Measurements from ENCODE around the gene AFDN.

The AFDN gene

GRCh38 chr6:167956983-167957492 is 130.3 kb downstream of the AFDN start:
- Histone ChIP-seq H3K27me3 (ENCODE audit: insufficient read depth, low read length, poor library complexity) (no peaks in the 10 kb centered on the region), H3K36me3 (ENCODE audit: insufficient read depth, low read length) (no peaks in the 10 kb centered on the region), H2AFZ (ENCODE audit: low read depth, low read length) (no peak overlapping the region), H3K4me2 (ENCODE audit: insufficient read depth, low read length) (no peak overlapping the region), H4K20me1 (ENCODE audit: insufficient read depth, low read length) (no peaks in the 10 kb centered on the region), H3K79me2 (ENCODE audit: insufficient read depth, low read length) (no peaks in the 10 kb centered on the region), H3K4me3 (ENCODE audit: low read depth in 1 of 2, low read length in 2 of 2) (no peak overlapping the region), H3K9me3 (ENCODE audit: insufficient read depth, low read length, severe bottlenecking) (no peaks in the 10 kb centered on the region), H3K4me1 (ENCODE audit: insufficient read depth, low read length) (no peaks in the 10 kb centered on the region), H3K9ac (ENCODE audit: low read depth, low read length) (no peak overlapping the region), H3K27ac (ENCODE audit: low read length) (no peak overlapping the region)
- ATAC-seq (ENCODE audit: insufficient read depth, low read depth): no peak
- TF ChIP-seq, protein P1, sequence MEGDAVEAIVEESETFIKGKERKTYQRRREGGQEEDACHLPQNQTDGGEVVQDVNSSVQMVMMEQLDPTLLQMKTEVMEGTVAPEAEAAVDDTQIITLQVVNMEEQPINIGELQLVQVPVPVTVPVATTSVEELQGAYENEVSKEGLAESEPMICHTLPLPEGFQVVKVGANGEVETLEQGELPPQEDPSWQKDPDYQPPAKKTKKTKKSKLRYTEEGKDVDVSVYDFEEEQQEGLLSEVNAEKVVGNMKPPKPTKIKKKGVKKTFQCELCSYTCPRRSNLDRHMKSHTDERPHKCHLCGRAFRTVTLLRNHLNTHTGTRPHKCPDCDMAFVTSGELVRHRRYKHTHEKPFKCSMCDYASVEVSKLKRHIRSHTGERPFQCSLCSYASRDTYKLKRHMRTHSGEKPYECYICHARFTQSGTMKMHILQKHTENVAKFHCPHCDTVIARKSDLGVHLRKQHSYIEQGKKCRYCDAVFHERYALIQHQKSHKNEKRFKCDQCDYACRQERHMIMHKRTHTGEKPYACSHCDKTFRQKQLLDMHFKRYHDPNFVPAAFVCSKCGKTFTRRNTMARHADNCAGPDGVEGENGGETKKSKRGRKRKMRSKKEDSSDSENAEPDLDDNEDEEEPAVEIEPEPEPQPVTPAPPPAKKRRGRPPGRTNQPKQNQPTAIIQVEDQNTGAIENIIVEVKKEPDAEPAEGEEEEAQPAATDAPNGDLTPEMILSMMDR (IDR thresholded peaks at IDR 0.05; ENCODE audit: borderline replicate concordance, extremely low read depth, low read length, poor library complexity, severe bottlenecking): no peak
- no peak for DNase-seq

DNA sequence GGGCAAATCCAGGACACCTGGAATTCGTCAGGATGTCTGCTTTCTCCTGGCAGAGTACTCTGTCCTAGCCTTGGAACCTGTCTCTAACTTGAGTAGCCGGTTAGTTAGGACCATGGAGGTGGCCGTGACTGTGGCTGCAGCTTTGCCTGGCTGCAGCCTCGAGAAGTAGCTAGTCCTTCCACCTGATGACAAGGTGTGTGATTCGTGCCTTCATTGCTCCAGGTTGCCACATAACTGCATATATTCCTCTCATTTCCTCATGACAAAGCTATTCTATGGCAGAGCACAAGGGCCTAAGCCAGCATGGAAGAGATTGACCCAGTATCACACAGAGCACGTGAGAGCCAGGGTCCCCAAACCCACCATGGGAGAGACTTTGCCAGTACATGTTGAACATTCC is 130.9 kb downstream of the AFDN start:
- H3K27ac ChIP-seq (ENCODE audit: low read length): no peak overlapping the region
- TF ChIP-seq, protein P1 (IDR thresholded peaks at IDR 0.05; ENCODE audit: borderline replicate concordance, extremely low read depth, low read length, poor library complexity, severe bottlenecking): no peak
- no peaks in the 10 kb centered on the region for H3K4me1 ChIP-seq (ENCODE audit: insufficient read depth, low read length)
- no peaks in the 10 kb centered on the region for H3K36me3 ChIP-seq (ENCODE audit: insufficient read depth, low read length)
- H4K20me1 ChIP-seq (ENCODE audit: insufficient read depth, low read length): no peaks in the 10 kb centered on the region
- no peak for DNase-seq
- ATAC-seq (ENCODE audit: insufficient read depth, low read depth): no peak
- H3K79me2 ChIP-seq (ENCODE audit: insufficient read depth, low read length): no peaks in the 10 kb centered on the region
- no peak overlapping the region for H3K4me2 ChIP-seq (ENCODE audit: insufficient read depth, low read length)
- H2AFZ ChIP-seq (ENCODE audit: low read depth, low read length): no peak overlapping the region
- H3K27me3 ChIP-seq (ENCODE audit: insufficient read depth, low read length, poor library complexity): no peaks in the 10 kb centered on the region
- H3K9me3 ChIP-seq (ENCODE audit: insufficient read depth, low read length, severe bottlenecking): no peaks in the 10 kb centered on the region
- H3K9ac ChIP-seq (ENCODE audit: low read depth, low read length): no peak overlapping the region
- H3K4me3 ChIP-seq (ENCODE audit: low read depth in 1 of 2, low read length in 2 of 2): no peak overlapping the region

- Histone ChIP-seq H3K36me3 (ENCODE audit: insufficient read depth, low read length) (no peaks in the 10 kb centered on the region), H3K79me2 (ENCODE audit: insufficient read depth, low read length) (no peaks in the 10 kb centered on the region), H3K9me3 (ENCODE audit: insufficient read depth, low read length, severe bottlenecking) (no peaks in the 10 kb centered on the region), H3K27me3 (ENCODE audit: insufficient read depth, low read length, poor library complexity) (no peaks in the 10 kb centered on the region), H3K4me3 (ENCODE audit: low read depth in 1 of 2, low read length in 2 of 2) (no peak overlapping the region), H3K27ac (ENCODE audit: low read length) (no peak overlapping the region), H3K4me2 (ENCODE audit: insufficient read depth, low read length) (no peak overlapping the region), H3K4me1 (ENCODE audit: insufficient read depth, low read length) (no peaks in the 10 kb centered on the region), H4K20me1 (ENCODE audit: insufficient read depth, low read length) (no peaks in the 10 kb centered on the region), H3K9ac (ENCODE audit: low read depth, low read length) (no peak overlapping the region), H2AFZ (ENCODE audit: low read depth, low read length) (no peak overlapping the region)
- DNase-seq (no peak), ATAC-seq (ENCODE audit: insufficient read depth, low read depth) (no peak)
- TF ChIP-seq EZH2 (IDR thresholded peaks at IDR 0.05; ENCODE audit: borderline replicate concordance, low read depth, low read length, severe bottlenecking): no peak
- TF ChIP-seq, protein P1 (IDR thresholded peaks at IDR 0.05; ENCODE audit: borderline replicate concordance, extremely low read depth, low read length, poor library complexity, severe bottlenecking): no peak
These were observed 133.9 kb downstream of the AFDN start for GRCh38 chr6:167960579-167960978.

GRCh38 chr6:167962711-167963110 is 136.0 kb downstream of the AFDN start:
- DNase-seq: no peak

More at GRCh38 chr6:167962711-167963110, 136.0 kb downstream of the AFDN start:
- no peaks in the 10 kb centered on the region for H3K79me2 ChIP-seq (ENCODE audit: insufficient read depth, low read length)
- no peaks in the 10 kb centered on the region for H3K27me3 ChIP-seq (ENCODE audit: insufficient read depth, low read length, poor library complexity)
- TF ChIP-seq EZH2 (IDR thresholded peaks at IDR 0.05; ENCODE audit: borderline replicate concordance, low read depth, low read length, severe bottlenecking): no peak
- TF ChIP-seq, protein P1 (IDR thresholded peaks at IDR 0.05; ENCODE audit: borderline replicate concordance, extremely low read depth, low read length, poor library complexity, severe bottlenecking): no peak
- no peak overlapping the region for H3K27ac ChIP-seq (ENCODE audit: low read length)
- no peaks in the 10 kb centered on the region for H3K4me1 ChIP-seq (ENCODE audit: insufficient read depth, low read length)
- no peaks in the 10 kb centered on the region for H3K9me3 ChIP-seq (ENCODE audit: insufficient read depth, low read length, severe bottlenecking)
- no peaks in the 10 kb centered on the region for H4K20me1 ChIP-seq (ENCODE audit: insufficient read depth, low read length)
- no peak overlapping the region for H3K9ac ChIP-seq (ENCODE audit: low read depth, low read length)
- H2AFZ ChIP-seq (ENCODE audit: low read depth, low read length): no peak overlapping the region
- no peaks in the 10 kb centered on the region for H3K36me3 ChIP-seq (ENCODE audit: insufficient read depth, low read length)
- H3K4me3 ChIP-seq (ENCODE audit: low read depth in 1 of 2, low read length in 2 of 2): no peak overlapping the region
- ATAC-seq (ENCODE audit: insufficient read depth, low read depth): no peak
- H3K4me2 ChIP-seq (ENCODE audit: insufficient read depth, low read length): no peak overlapping the region

Data from DND-41 (cell line).